Liver (tissue), 9 donors: ENCODE measurements around the gene DENND2D. TPM values are rescaled to one million over a fixed set of nuclear protein-coding genes. Genes with fewer than 3 reads are reported as not detected.

ENCODE experiments used
- DNase-seq: peaks from one replicate; pipeline ENCODE4 v3.0.0-alpha.2; 2017; ENCODE audit warnings: low spot score
- H3K27ac ChIP-seq, 2 donors: one replicate each; pipeline ENCODE4 v1.7.0; 2013; ENCODE audit warnings: inconsistent platforms in 2 of 2, low read length in 2 of 2, control low read depth in 1 of 2, low read depth in 1 of 2, mild to moderate bottlenecking in 1 of 2
- H3K27me3 ChIP-seq, 4 donors: one replicate each; pipeline versions ENCODE4 v1.6.1 to v1.7.0; 2013; ENCODE audit warnings: low read length in 3 of 4, inconsistent platforms in 1 of 4, mild to moderate bottlenecking in 1 of 4, moderate library complexity in 1 of 4; ENCODE audit not compliant: control insufficient read depth in 4 of 4, insufficient read depth in 4 of 4
- H3K36me3 ChIP-seq, 4 donors: one replicate each; pipeline versions ENCODE4 v1.6.1 to v1.7.0; 2013; ENCODE audit warnings: low read length in 3 of 4, mild to moderate bottlenecking in 3 of 4, low read depth in 1 of 4, moderate library complexity in 1 of 4; ENCODE audit not compliant: control insufficient read depth in 4 of 4, insufficient read depth in 3 of 4
- H3K4me1 ChIP-seq, 4 donors: one replicate each; pipeline versions ENCODE4 v1.6.1 to v1.7.0; 2013; ENCODE audit warnings: low read length in 3 of 4, mild to moderate bottlenecking in 3 of 4, moderate library complexity in 1 of 4; ENCODE audit not compliant: control insufficient read depth in 4 of 4, insufficient read depth in 4 of 4
- H3K4me3 ChIP-seq, 3 donors: one replicate each; pipeline versions ENCODE4 v1.6.1 to v1.7.0; 2013; ENCODE audit warnings: low read length in 3 of 3, control low read depth in 1 of 3, low read depth in 1 of 3, mild to moderate bottlenecking in 1 of 3
- H3K9ac ChIP-seq, 2 donors: one replicate each; pipeline ENCODE4 v1.7.0; 2013; ENCODE audit warnings: low read length in 2 of 2, mild to moderate bottlenecking in 2 of 2, moderate library complexity in 2 of 2, control low read depth in 1 of 2, low read depth in 1 of 2
- H3K9me3 ChIP-seq, 4 donors: one replicate each; pipeline versions ENCODE4 v1.6.1 to v1.7.0; 2013; ENCODE audit warnings: low read length in 3 of 4; ENCODE audit not compliant: control insufficient read depth in 4 of 4
- ATF3 ChIP-seq: IDR thresholded peaks from 2 replicates; pipeline ENCODE4 v1.6.1; 2016; ENCODE audit warnings: antibody characterized with exemption
- EGR1 ChIP-seq, 2 donors: IDR thresholded peaks; 2 replicates each; pipeline ENCODE4 v1.6.1; 2016 to 2018; ENCODE audit warnings: antibody characterized with exemption in 2 of 2, low read depth in 2 of 2
- FOXA1 ChIP-seq: IDR thresholded peaks from 2 replicates; pipeline ENCODE4 v1.6.1; 2016; ENCODE audit warnings: antibody characterized with exemption
- FOXA2 ChIP-seq: IDR thresholded peaks from 2 replicates; pipeline ENCODE4 v1.6.1; 2016; ENCODE audit warnings: antibody characterized with exemption
- GABPA ChIP-seq, 2 donors: IDR thresholded peaks in 1 of 2; conservative IDR thresholded peaks in 1 of 2; 2 replicates each; pipeline ENCODE4 v1.6.1; 2016; ENCODE audit warnings: antibody characterized with exemption in 2 of 2, mild to moderate bottlenecking in 1 of 2, moderate library complexity in 1 of 2
- HNF4A ChIP-seq, 2 donors: conservative IDR thresholded peaks; 2 replicates each; pipeline ENCODE4 v1.6.1; 2016; ENCODE audit warnings: antibody characterized with exemption in 2 of 2, mild to moderate bottlenecking in 2 of 2
- HNF4G ChIP-seq: IDR thresholded peaks from 2 replicates; pipeline ENCODE4 v1.6.1; 2016; ENCODE audit warnings: antibody characterized with exemption
- JUND ChIP-seq, 2 donors: IDR thresholded peaks; 2 replicates each; pipeline ENCODE4 v1.6.1; 2016; ENCODE audit warnings: antibody characterized with exemption in 2 of 2
- REST ChIP-seq: IDR thresholded peaks from 2 replicates; pipeline ENCODE4 v1.6.1; 2016; ENCODE audit warnings: antibody characterized with exemption, mild to moderate bottlenecking
- RXRA ChIP-seq, 2 donors: IDR thresholded peaks; 2 replicates each; pipeline ENCODE4 v1.6.1; 2017 to 2018; ENCODE audit warnings: antibody characterized with exemption in 2 of 2, mild to moderate bottlenecking in 1 of 2
- SP1 ChIP-seq: IDR thresholded peaks from 2 replicates; pipeline ENCODE4 v1.6.1; 2018; ENCODE audit warnings: antibody characterized with exemption, mild to moderate bottlenecking
- TAF1 ChIP-seq: conservative IDR thresholded peaks from 2 replicates; pipeline ENCODE4 v1.6.1; 2016; ENCODE audit warnings: antibody characterized with exemption, mild to moderate bottlenecking
- YY1 ChIP-seq: IDR thresholded peaks from 2 replicates; pipeline ENCODE4 v1.6.1; 2016; ENCODE audit warnings: antibody characterized with exemption, mild to moderate bottlenecking
- WGBS: extraction: QIAGEN DNeasy Blood & Tissue Kit; methylation state at CpG from one replicate; pipeline ENCODE4 v1.1.7; 2013; 5-methylcytosine and 5-hydroxymethylcytosine counted together
- polyA plus RNA-seq, 2 donors: library from polyadenylated mRNA; stranded (reverse) in 1 of 2; unstranded in 1 of 2; fragments of 200-250 nt in 1 of 2; fragments of >200 nt in 1 of 2; fragmentation: Nextera tagmentation in 1 of 2; extraction: Ambion mirVana in 1 of 2; gene quantifications; one replicate each; pipeline versions ENCODE4 v1.2.1 to v1.2.3, GENCODE V29; 2013 to 2015
- total RNA-seq, 2 donors: library from RNA; depleted of rRNA; stranded (reverse); fragments of >200 nt; gene quantifications; one replicate each; pipeline ENCODE4 v1.2.3, GENCODE V29; 2014
- TF ChIP-seq, protein P1 (sequence below): IDR thresholded peaks from 2 replicates; pipeline ENCODE4 v1.6.1; 2016; ENCODE audit warnings: antibody characterized with exemption
- TF ChIP-seq, protein P2 (sequence below): fragments of 150-350 bp; IDR thresholded peaks from 2 replicates; pipeline ENCODE4 v1.5.1; 2017; ENCODE audit warnings: improper control_type of control experiment, low read depth, low read length; ENCODE audit not compliant: missing input control
- donor health status: healthy.
- donor health status: healthy.
- donor health status: healthy.
- donor health status: healthy.
- donor health status: healthy.

DENND2D gene
- total and polyA plus RNA-seq, 4 donors, result 8.8 to 20.7 (median 12.8) TPM

DNA sequence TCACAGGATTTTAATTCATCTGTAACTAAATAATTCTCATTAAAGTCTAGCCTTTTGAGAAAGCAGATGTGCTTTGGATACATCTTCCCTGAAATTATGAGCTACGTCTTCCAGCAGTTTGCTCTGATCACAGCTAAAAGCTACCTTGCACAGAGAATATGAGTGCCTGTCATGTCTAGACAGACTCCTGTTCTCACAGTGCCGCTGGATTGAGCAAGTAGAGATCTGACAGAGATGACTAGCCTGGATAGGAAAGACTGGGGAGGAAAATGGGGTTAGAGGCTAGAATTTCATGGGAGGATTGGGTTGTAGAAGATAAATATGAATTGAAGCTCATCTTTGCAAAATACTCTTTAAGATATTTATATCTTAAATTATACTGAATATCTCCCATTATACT, 36.3 kb downstream of the DENND2D start:
- Histone ChIP-seq H3K9ac (no peak overlapping the region), H3K4me1 (peaks cover 0 to 8% (median 3%) of the 10 kb centered on the region in 4 donors), H3K36me3 (peaks cover 1 to 44% (median 16%) of the 10 kb centered on the region in 4 donors), H3K27me3 (no peaks in the 10 kb centered on the region), H3K9me3 (no peaks in the 10 kb centered on the region), H3K4me3 (no peak overlapping the region), H3K27ac (no peak overlapping the region)
- DNase-seq, result no peak
- TF ChIP-seq GABPA (IDR thresholded peaks at IDR 0.05 in 1 of 2, conservative IDR thresholded peaks at IDR 0.05 in 1 of 2), result no peak
- TF ChIP-seq SP1, result no peak
- TF ChIP-seq EGR1 (IDR thresholded peaks at IDR 0.05; ENCODE audit: low read depth in 2 of 2), result no peak
- no peak for TF ChIP-seq FOXA2
- no peak for TF ChIP-seq REST
- no peak for TF ChIP-seq HNF4A (conservative IDR thresholded peaks at IDR 0.05)
- TF ChIP-seq TAF1, result no peak
- no peak for TF ChIP-seq HNF4G
- TF ChIP-seq, protein P1, sequence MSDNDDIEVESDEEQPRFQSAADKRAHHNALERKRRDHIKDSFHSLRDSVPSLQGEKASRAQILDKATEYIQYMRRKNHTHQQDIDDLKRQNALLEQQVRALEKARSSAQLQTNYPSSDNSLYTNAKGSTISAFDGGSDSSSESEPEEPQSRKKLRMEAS, result no peak
- TF ChIP-seq, protein P2, sequence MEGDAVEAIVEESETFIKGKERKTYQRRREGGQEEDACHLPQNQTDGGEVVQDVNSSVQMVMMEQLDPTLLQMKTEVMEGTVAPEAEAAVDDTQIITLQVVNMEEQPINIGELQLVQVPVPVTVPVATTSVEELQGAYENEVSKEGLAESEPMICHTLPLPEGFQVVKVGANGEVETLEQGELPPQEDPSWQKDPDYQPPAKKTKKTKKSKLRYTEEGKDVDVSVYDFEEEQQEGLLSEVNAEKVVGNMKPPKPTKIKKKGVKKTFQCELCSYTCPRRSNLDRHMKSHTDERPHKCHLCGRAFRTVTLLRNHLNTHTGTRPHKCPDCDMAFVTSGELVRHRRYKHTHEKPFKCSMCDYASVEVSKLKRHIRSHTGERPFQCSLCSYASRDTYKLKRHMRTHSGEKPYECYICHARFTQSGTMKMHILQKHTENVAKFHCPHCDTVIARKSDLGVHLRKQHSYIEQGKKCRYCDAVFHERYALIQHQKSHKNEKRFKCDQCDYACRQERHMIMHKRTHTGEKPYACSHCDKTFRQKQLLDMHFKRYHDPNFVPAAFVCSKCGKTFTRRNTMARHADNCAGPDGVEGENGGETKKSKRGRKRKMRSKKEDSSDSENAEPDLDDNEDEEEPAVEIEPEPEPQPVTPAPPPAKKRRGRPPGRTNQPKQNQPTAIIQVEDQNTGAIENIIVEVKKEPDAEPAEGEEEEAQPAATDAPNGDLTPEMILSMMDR, result no peak
- no peak for TF ChIP-seq YY1
- WGBS, result over 99% methylated on average over 2 of the region's 2 CpGs

DNA sequence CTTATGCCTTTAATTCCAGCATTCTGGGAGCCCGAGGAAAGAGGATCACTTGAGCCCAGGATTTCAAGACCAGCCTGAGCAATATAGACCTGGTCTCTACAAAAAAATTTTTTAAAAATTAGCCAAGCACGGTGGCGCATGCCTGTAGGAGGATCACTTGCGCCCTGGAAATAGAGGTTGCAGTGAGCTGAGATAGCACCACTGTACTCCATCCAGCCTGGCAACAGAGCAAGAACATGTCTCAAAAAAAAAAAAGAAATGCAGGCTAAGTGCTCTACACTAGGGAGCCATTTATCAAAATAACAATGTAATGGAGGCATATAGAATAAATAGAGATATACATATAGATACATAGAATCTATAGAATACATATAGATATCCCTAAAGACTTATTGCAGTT, 37.1 kb downstream of the DENND2D start:
- no peak for DNase-seq
- no peaks in the 10 kb centered on the region for H3K27me3 ChIP-seq
- no peak overlapping the region for H3K4me3 ChIP-seq
- no peak for TF ChIP-seq ATF3
- no peak for TF ChIP-seq TAF1
- no peak for TF ChIP-seq RXRA (IDR thresholded peaks at IDR 0.05)
- no peak for TF ChIP-seq JUND (IDR thresholded peaks at IDR 0.05)
- TF ChIP-seq FOXA1, result no peak
- no peak for TF ChIP-seq GABPA (IDR thresholded peaks at IDR 0.05 in 1 of 2, conservative IDR thresholded peaks at IDR 0.05 in 1 of 2)
- no peak for TF ChIP-seq FOXA2
- no peak for TF ChIP-seq HNF4G
- TF ChIP-seq REST, result no peak
- no peak overlapping the region for H3K27ac ChIP-seq
- peaks cover 1 to 37% (median 15%) of the 10 kb centered on the region in 4 donors for H3K36me3 ChIP-seq
- H3K9me3 ChIP-seq, result no peaks in the 10 kb centered on the region
- WGBS, result 91% methylated on average over 4 of the region's 4 CpGs
- H3K9ac ChIP-seq, result no peak overlapping the region
- H3K4me1 ChIP-seq, result peaks cover 0 to 4% (median 1%) of the 10 kb centered on the region in 4 donors
